Bronchial epithelial cell (primary cell): ENCODE data around the gene WNT7A. TPM values are rescaled to one million over a fixed set of nuclear protein-coding genes. Genes with fewer than 3 reads are reported as not detected.

Source experiments
- DNase-seq: peaks from one replicate; pipeline ENCODE4 v3.0.0-alpha.2; 2010; ENCODE audit warnings: low read depth
- FAIRE-seq: peaks from 2 replicates; lab custom pipeline; 2011; peaks lifted over from hg19 to GRCh38; lab: Jason Lieb, UNC
- H3K27me3 ChIP-seq: 2 replicates; pipeline ENCODE4 v1.5.1; 2011; ENCODE audit warnings: low read length; ENCODE audit not compliant: control insufficient read depth, insufficient read depth
- H3K36me3 ChIP-seq: 2 replicates; pipeline ENCODE4 v1.5.1; 2011; ENCODE audit warnings: low read length; ENCODE audit not compliant: control insufficient read depth, insufficient read depth
- H3K4me3 ChIP-seq: 2 replicates; pipeline ENCODE4 v1.5.1; 2011; ENCODE audit warnings: mild to moderate bottlenecking, low read depth, low read length, control low read depth
- CTCF ChIP-seq: IDR thresholded peaks from 2 replicates; pipeline ENCODE4 v1.5.1; 2011; ENCODE audit warnings: mild to moderate bottlenecking, moderate library complexity, low read length, control low read depth, inconsistent platforms; ENCODE audit not compliant: insufficient read depth, severe bottlenecking
- total RNA-seq: library from RNA; depleted of rRNA; stranded (reverse); fragments of >200 nt; gene quantifications from 2 replicates; pipeline ENCODE4 v1.2.1, GENCODE V29; 2014

Gene WNT7A
- total RNA-seq, 1 donor from 2014 or later: 13.4 TPM

- H3K36me3 ChIP-seq: peaks cover 12% of the 10 kb centered on the region
- H3K4me3 ChIP-seq: no peak overlapping the region
- no peak for FAIRE-seq
- TF ChIP-seq CTCF: no peak
- DNase-seq: peak; percentile 97
- no peaks in the 10 kb centered on the region for H3K27me3 ChIP-seq
Observed at GRCh38 chr3:13822042-13822441, 57.8 kb downstream of the WNT7A start.

- DNase-seq (peak; percentile 36), FAIRE-seq (no peak)
- H3K27me3 ChIP-seq: no peaks in the 10 kb centered on the region
- TF ChIP-seq CTCF: no peak
- peaks cover 13% of the 10 kb centered on the region for H3K36me3 ChIP-seq
- no peak overlapping the region for H3K4me3 ChIP-seq
Observed at GRCh38 chr3:13821126-13821525, 58.7 kb downstream of the WNT7A start.

DNA sequence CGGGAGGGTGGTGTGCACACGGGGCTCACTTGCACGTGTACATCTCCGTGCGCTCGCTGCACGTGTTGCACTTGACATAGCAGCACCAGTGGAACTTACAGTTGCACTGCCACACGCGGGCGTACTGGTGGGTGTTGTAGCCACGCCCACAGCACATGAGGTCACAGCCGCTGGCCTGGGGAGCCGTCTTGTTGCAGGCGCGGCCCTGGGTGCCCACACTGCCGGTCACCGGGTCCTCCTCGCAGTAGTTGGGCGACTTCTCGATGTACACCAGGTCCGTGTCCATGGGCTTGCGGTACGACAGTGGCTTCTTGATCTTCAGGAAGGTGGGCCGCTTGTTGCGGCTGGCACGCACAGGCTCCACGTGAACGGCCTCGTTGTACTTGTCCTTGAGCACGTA is 61.0 kb downstream of the WNT7A start:
- no peak for TF ChIP-seq CTCF
- Histone ChIP-seq H3K36me3 (peaks cover 14% of the 10 kb centered on the region), H3K27me3 (no peaks in the 10 kb centered on the region), H3K4me3 (no peak overlapping the region)
- no peak for DNase-seq
- FAIRE-seq: no peak

- TF ChIP-seq CTCF: no peak
- no peaks in the 10 kb centered on the region for H3K27me3 ChIP-seq
- FAIRE-seq (peak; percentile 7), DNase-seq (no peak)
- H3K4me3 ChIP-seq: no peak overlapping the region
- H3K36me3 ChIP-seq: peaks cover 13% of the 10 kb centered on the region
Observed at GRCh38 chr3:13815088-13815683, 64.7 kb downstream of the WNT7A start.

GRCh38 chr3:13812034-13812471 is 67.8 kb downstream of the WNT7A start:
- Histone ChIP-seq H3K27me3 (no peaks in the 10 kb centered on the region), H3K36me3 (peaks cover 3% of the 10 kb centered on the region), H3K4me3 (no peak overlapping the region)
- FAIRE-seq: no peak
- no peak for TF ChIP-seq CTCF
- DNase-seq: no peak

- Histone ChIP-seq H3K4me3 (no peak overlapping the region), H3K27me3 (no peaks in the 10 kb centered on the region), H3K36me3 (peaks cover 3% of the 10 kb centered on the region)
- no peak for FAIRE-seq
- TF ChIP-seq CTCF: no peak
- DNase-seq: no peak
Observed at GRCh38 chr3:13811614-13812013, 68.3 kb downstream of the WNT7A start.
